Ishikawa (cell line): ENCODE results near the gene USP37.

Experiments
- CEBPB ChIP-seq: IDR thresholded peaks from 2 replicates; pipeline ENCODE4 v1.6.1; 2012
- CREB1 ChIP-seq: IDR thresholded peaks from 2 replicates; pipeline ENCODE4 v1.6.1; 2012; ENCODE audit warnings: low read depth
- EGR1 ChIP-seq: IDR thresholded peaks from 2 replicates; pipeline ENCODE4 v1.6.1; 2012
- EP300 ChIP-seq: IDR thresholded peaks from 2 replicates; pipeline ENCODE4 v1.6.1; 2012; ENCODE audit warnings: borderline replicate concordance
- FOXM1 ChIP-seq: IDR thresholded peaks from 2 replicates; pipeline ENCODE4 v1.6.1; 2012; ENCODE audit warnings: low read depth, borderline replicate concordance
- MAX ChIP-seq: IDR thresholded peaks from 2 replicates; pipeline ENCODE4 v1.6.1; 2012
- NFIC ChIP-seq: IDR thresholded peaks from 2 replicates; pipeline ENCODE4 v1.6.1; 2012
- RAD21 ChIP-seq: IDR thresholded peaks from 2 replicates; pipeline ENCODE4 v1.6.1; 2012; ENCODE audit warnings: low read depth
- REST ChIP-seq: IDR thresholded peaks from 2 replicates; pipeline ENCODE4 v1.6.1; 2012; ENCODE audit warnings: low read depth, mild to moderate bottlenecking
- TAF1 ChIP-seq: IDR thresholded peaks from 2 replicates; pipeline ENCODE4 v1.6.1; 2012; ENCODE audit warnings: low read depth, mild to moderate bottlenecking
- TCF12 ChIP-seq: IDR thresholded peaks from 2 replicates; pipeline ENCODE4 v1.6.1; 2012; ENCODE audit warnings: low read depth
- TEAD4 ChIP-seq: IDR thresholded peaks from 2 replicates; pipeline ENCODE4 v1.6.1; 2012
- USF1 ChIP-seq: IDR thresholded peaks from 2 replicates; pipeline ENCODE4 v1.6.1; 2012
- YY1 ChIP-seq: IDR thresholded peaks from 2 replicates; pipeline ENCODE4 v1.6.1; 2012; ENCODE audit warnings: low read depth
- ZBTB7A ChIP-seq: IDR thresholded peaks from 2 replicates; pipeline ENCODE4 v1.6.1; 2012; ENCODE audit warnings: low read depth

The USP37 gene

GRCh38 chr2:218435003-218435982 is 132.9 kb downstream of the USP37 start:
- TF ChIP-seq MAX, result no peak
- no peak for TF ChIP-seq USF1
- no peak for TF ChIP-seq REST
- TF ChIP-seq RAD21, result no peak
- TF ChIP-seq EP300, result no peak
- TF ChIP-seq TAF1, result no peak
- no peak for TF ChIP-seq CREB1
- no peak for TF ChIP-seq EGR1
- no peak for TF ChIP-seq TCF12
- no peak for TF ChIP-seq TEAD4
- no peak for TF ChIP-seq YY1
- TF ChIP-seq FOXM1, result no peak
- no peak for TF ChIP-seq ZBTB7A
- no peak for TF ChIP-seq CEBPB
- TF ChIP-seq NFIC, result no peak

- TF ChIP-seq NFIC (no peak), ZBTB7A (no peak), TAF1 (no peak), USF1 (no peak), RAD21 (no peak), CREB1 (no peak), FOXM1 (no peak), MAX (no peak), TCF12 (no peak), YY1 (no peak), EGR1 (no peak), CEBPB (no peak)
These were observed 133.7 kb downstream of the USP37 start for GRCh38 chr2:218434456-218434855.

- no peak for TF ChIP-seq MAX
- TF ChIP-seq TAF1, result no peak
- no peak for TF ChIP-seq TCF12
- no peak for TF ChIP-seq EP300
- TF ChIP-seq USF1, result no peak
- no peak for TF ChIP-seq ZBTB7A
- no peak for TF ChIP-seq EGR1
- no peak for TF ChIP-seq FOXM1
- TF ChIP-seq CREB1, result no peak
- no peak for TF ChIP-seq NFIC
- TF ChIP-seq REST, result no peak
- no peak for TF ChIP-seq RAD21
- no peak for TF ChIP-seq CEBPB
- TF ChIP-seq TEAD4, result no peak
- no peak for TF ChIP-seq YY1
These were observed 135.3 kb downstream of the USP37 start for GRCh38 chr2:218432676-218433365.

- TF ChIP-seq EP300 (no peak), USF1 (no peak), MAX (no peak), NFIC (no peak)
These were observed 136.3 kb downstream of the USP37 start for GRCh38 chr2:218431878-218432277.
